NB4 (cell line): ENCODE data around the gene IFT57.

ENCODE experiments used
- POLR2A ChIP-seq: IDR thresholded peaks from 2 replicates; pipeline ENCODE4 v1.6.1; 2011; ENCODE audit warnings: mild to moderate bottlenecking; ENCODE audit not compliant: insufficient read length; ENCODE audit errors: extremely low read depth
- TF ChIP-seq, protein P1 (sequence below): IDR thresholded peaks from one replicate; pipeline ENCODE4 v1.5.1; 2012; ENCODE audit warnings: low read depth, low read length
- TF ChIP-seq, protein P2 (sequence below): IDR thresholded peaks from 2 replicates; pipeline ENCODE4 v1.6.1; 2011; ENCODE audit warnings: low read depth, low read length

- TF ChIP-seq, protein P1, sequence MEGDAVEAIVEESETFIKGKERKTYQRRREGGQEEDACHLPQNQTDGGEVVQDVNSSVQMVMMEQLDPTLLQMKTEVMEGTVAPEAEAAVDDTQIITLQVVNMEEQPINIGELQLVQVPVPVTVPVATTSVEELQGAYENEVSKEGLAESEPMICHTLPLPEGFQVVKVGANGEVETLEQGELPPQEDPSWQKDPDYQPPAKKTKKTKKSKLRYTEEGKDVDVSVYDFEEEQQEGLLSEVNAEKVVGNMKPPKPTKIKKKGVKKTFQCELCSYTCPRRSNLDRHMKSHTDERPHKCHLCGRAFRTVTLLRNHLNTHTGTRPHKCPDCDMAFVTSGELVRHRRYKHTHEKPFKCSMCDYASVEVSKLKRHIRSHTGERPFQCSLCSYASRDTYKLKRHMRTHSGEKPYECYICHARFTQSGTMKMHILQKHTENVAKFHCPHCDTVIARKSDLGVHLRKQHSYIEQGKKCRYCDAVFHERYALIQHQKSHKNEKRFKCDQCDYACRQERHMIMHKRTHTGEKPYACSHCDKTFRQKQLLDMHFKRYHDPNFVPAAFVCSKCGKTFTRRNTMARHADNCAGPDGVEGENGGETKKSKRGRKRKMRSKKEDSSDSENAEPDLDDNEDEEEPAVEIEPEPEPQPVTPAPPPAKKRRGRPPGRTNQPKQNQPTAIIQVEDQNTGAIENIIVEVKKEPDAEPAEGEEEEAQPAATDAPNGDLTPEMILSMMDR = no peak
- TF ChIP-seq, protein P2, sequence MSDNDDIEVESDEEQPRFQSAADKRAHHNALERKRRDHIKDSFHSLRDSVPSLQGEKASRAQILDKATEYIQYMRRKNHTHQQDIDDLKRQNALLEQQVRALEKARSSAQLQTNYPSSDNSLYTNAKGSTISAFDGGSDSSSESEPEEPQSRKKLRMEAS = no peak
- TF ChIP-seq POLR2A = no peak
Measured at GRCh38 chr3:108241721-108242120, 19.5 kb upstream of the IFT57 start.
